Left lung (tissue), 10 donors: ENCODE measurements around the gene TNFSF4. TPM values are rescaled to one million over a fixed set of nuclear protein-coding genes. Genes with fewer than 3 reads are reported as not detected.

ENCODE experiments used
- ATAC-seq: fragments of 200-7000 bp; cut with Tn5 transposase; one replicate; pipeline ENCODE4 v1.9.1; 2020; ENCODE audit warnings: moderate library complexity
- DNase-seq, 4 donors: peaks; one replicate each; pipeline ENCODE4 v3.0.0-alpha.2; 2013 to 2020
- H3K27ac ChIP-seq, 2 donors: fragments of 200-600 bp; sonication (generic) in 1 of 2; one replicate each; pipeline versions ENCODE4 v1.5.0 to v1.8.0; 2020 to 2021
- H3K27me3 ChIP-seq, 2 donors: fragments of 200-600 bp; sonication (generic) in 1 of 2; one replicate each; pipeline versions ENCODE4 v1.5.0 to v1.8.0; 2020 to 2021
- H3K36me3 ChIP-seq, 2 donors: fragments of 200-600 bp; sonication (generic) in 1 of 2; one replicate each; pipeline versions ENCODE4 v1.5.0 to v1.8.0; 2020 to 2021
- H3K4me1 ChIP-seq, 2 donors: fragments of 200-600 bp; one replicate each; pipeline ENCODE4 v1.8.0; 2021
- H3K4me3 ChIP-seq, 2 donors: fragments of 200-600 bp; sonication (generic) in 1 of 2; one replicate each; pipeline versions ENCODE4 v1.5.0 to v1.8.0; 2020 to 2021; ENCODE audit warnings: mild to moderate bottlenecking in 1 of 2
- H3K9me3 ChIP-seq, 2 donors: fragments of 200-600 bp; sonication (generic) in 1 of 2; one replicate each; pipeline versions ENCODE4 v1.5.0 to v1.8.0; 2020 to 2021
- intact Hi-C, 2 donors: fragments of 100-400 bp; cut with DNase I; formaldehyde crosslinking; loops; one replicate each; pipeline versions ENCODE4 v1.11.2 to v1.14.2; 2022
- polyA plus RNA-seq, 6 donors: library from polyadenylated mRNA; unstranded; fragments of 120-200 nt; gene quantifications; one replicate each; pipeline ENCODE4 v1.2.1, GENCODE V29; 2013; ENCODE audit not compliant: insufficient read length in 6 of 6
- total RNA-seq, 2 donors: library from RNA; stranded (reverse); fragmentation: NEBNext Ultra II Directional; extraction: Animal tissue kit (Norgen Biotek cat#: 25700); gene quantifications; one replicate each; pipeline ENCODE4 v1.2.1, GENCODE V29; 2021
- TF ChIP-seq, protein P1 (sequence below), 2 donors: fragments of 200-600 bp; sonication (generic) in 1 of 2; IDR thresholded peaks; one replicate each; pipeline versions ENCODE4 v1.5.0 to v1.8.0; 2021; ENCODE audit warnings: antibody characterized with exemption in 2 of 2
- donor health status: DM: no; HTN: yes; CAD: no.
- donor health status: DM: no; HTN: no; CAD: no.

TNFSF4 gene
- total and polyA plus RNA-seq, 8 donors: 0.73 to 3.2 (median 2.0) TPM

DNA sequence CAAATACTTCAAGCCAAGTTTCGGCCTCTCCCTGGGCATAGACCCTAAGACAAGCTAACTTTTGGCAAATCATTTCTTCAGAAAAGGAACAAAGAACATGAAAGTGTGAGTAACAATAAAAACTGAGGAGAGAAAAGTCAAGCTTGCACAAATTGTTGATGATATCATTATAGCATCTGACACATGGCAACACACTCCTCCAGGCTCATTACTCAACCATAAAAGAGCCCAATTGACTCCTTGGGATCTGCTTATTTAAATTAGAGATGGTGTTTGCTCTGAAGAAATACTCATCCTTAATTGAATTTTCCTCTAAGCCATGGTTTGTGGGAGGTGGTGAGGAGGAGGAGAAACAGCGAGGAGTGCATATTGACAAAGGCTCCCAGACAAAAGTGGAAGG lies 54.5 kb downstream of the TNFSF4 start:
- intact Hi-C loops: no loop called here
- H3K4me1 ChIP-seq: no peaks in the 10 kb centered on the region
- TF ChIP-seq, protein P1, sequence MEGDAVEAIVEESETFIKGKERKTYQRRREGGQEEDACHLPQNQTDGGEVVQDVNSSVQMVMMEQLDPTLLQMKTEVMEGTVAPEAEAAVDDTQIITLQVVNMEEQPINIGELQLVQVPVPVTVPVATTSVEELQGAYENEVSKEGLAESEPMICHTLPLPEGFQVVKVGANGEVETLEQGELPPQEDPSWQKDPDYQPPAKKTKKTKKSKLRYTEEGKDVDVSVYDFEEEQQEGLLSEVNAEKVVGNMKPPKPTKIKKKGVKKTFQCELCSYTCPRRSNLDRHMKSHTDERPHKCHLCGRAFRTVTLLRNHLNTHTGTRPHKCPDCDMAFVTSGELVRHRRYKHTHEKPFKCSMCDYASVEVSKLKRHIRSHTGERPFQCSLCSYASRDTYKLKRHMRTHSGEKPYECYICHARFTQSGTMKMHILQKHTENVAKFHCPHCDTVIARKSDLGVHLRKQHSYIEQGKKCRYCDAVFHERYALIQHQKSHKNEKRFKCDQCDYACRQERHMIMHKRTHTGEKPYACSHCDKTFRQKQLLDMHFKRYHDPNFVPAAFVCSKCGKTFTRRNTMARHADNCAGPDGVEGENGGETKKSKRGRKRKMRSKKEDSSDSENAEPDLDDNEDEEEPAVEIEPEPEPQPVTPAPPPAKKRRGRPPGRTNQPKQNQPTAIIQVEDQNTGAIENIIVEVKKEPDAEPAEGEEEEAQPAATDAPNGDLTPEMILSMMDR (IDR thresholded peaks at IDR 0.05): no peak

DNA sequence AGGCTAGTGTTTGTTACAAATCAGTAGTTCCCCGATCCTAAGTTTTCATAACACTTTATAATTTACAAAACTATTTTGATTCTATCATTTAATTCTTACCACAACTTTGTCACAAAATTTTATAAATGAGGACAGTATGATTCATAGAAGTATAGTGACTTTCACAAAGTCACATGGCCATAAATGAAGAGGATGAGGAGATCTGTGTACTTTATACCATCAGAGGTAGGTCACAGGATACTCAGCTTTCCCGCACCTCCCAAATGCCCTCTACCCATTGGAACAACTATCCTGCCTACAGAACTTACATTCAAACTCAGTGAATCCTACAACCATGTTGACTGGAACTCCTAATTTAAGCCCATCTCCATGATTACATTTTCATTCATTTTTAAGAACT lies 56.3 kb downstream of the TNFSF4 start:
- DNase-seq (no peak), ATAC-seq (no peak)
- no peak overlapping the region for H3K4me3 ChIP-seq
- H3K9me3 ChIP-seq: peaks cover 0 to 9% of the 10 kb centered on the region in 2 donors
- H3K27me3 ChIP-seq: no peaks in the 10 kb centered on the region
- H3K36me3 ChIP-seq: no peaks in the 10 kb centered on the region
- TF ChIP-seq, protein P1 (IDR thresholded peaks at IDR 0.05): no peak
- intact Hi-C loops: no loop called here
- no peaks in the 10 kb centered on the region for H3K4me1 ChIP-seq
- H3K27ac ChIP-seq: no peak overlapping the region

More for the DNA sequence above, 54.5 kb downstream of the TNFSF4 start:
- Histone ChIP-seq H3K9me3 (no peaks in the 10 kb centered on the region), H3K4me3 (no peak overlapping the region), H3K27ac (no peak overlapping the region), H3K36me3 (no peaks in the 10 kb centered on the region), H3K27me3 (no peaks in the 10 kb centered on the region)
- ATAC-seq (no peak), DNase-seq (no peak)

DNA sequence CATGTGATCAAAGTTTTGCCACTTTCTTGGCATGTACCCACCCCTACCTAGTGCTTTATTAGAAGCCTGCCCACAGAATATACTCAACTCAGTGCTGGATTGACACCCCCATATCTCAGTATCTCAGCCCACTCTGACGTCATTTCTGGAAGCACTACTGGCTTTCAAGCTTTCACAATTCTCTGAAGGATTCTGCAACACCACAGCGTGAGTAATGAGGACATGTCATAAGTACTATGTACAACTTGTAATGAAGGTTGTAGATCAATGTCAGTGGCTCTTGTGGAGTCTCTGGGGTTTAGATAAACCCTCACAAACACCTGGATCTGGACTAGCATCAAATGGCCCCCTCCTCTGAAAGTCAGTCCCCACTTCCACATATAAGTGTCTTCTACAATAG lies 57.2 kb downstream of the TNFSF4 start:
- peak; percentile 74 for ATAC-seq

DNA sequence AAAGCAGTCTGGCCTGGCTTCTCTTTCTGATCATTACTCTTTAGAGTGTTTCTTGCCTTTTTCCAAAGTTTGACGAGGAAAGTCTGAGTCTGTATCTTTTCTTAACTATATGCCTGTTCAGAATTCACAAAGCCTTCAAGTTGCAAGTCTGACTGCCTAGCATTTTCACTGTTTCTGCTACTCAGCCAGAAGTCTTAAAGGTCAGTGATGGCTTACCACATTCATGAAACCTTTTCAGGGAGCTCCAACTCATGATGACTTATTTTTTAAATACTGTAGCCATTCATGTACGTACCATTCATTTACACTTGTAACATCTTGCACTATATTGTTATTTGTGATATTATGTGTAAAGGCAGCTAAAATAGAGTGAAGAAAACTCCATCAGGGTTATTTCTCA lies 58.2 kb downstream of the TNFSF4 start:
- ATAC-seq: no peak
- Histone ChIP-seq H3K9me3 (peaks cover 0 to 15% of the 10 kb centered on the region in 2 donors), H3K36me3 (no peaks in the 10 kb centered on the region), H3K27ac (no peak overlapping the region), H3K27me3 (no peaks in the 10 kb centered on the region), H3K4me1 (no peaks in the 10 kb centered on the region), H3K4me3 (no peak overlapping the region)
- TF ChIP-seq, protein P1 (IDR thresholded peaks at IDR 0.05): no peak
- DNase-seq: no peak
- intact Hi-C loops: no loop called here

More for the DNA sequence above, 57.2 kb downstream of the TNFSF4 start:
- TF ChIP-seq, protein P1 (IDR thresholded peaks at IDR 0.05): no peak
- Histone ChIP-seq H3K9me3 (peaks cover 0 to 15% of the 10 kb centered on the region in 2 donors), H3K36me3 (no peaks in the 10 kb centered on the region), H3K4me3 (no peak overlapping the region), H3K27ac (no peak overlapping the region), H3K4me1 (no peaks in the 10 kb centered on the region), H3K27me3 (no peaks in the 10 kb centered on the region)
- no peak for DNase-seq
- intact Hi-C loops: no loop called here

DNA sequence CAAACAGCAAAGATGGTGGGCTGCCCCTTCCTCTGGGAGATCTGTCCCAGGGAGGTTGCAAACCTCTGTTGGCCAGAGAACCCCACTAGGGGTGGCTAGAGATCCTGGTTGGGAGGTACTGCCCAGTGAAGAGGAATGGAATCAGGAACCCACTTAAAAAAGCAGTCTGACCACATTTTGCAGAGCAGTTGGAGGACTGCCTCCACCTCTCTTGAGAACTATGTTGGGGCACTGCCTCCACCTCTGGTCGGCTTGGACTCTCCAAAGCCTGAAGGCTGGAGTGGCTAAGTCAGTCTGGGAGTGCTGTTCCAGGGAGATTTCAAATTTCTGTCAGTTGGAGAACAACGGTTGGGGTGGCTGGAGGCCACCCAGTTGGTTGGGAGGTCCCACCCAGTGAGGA lies 58.6 kb downstream of the TNFSF4 start:
- TF ChIP-seq, protein P1 (IDR thresholded peaks at IDR 0.05): no peak
- DNase-seq (no peak), ATAC-seq (peak; percentile 85)
- Histone ChIP-seq H3K9me3 (peaks cover 0 to 16% of the 10 kb centered on the region in 2 donors), H3K36me3 (no peaks in the 10 kb centered on the region), H3K27ac (no peak overlapping the region), H3K4me3 (no peak overlapping the region), H3K4me1 (no peaks in the 10 kb centered on the region), H3K27me3 (no peaks in the 10 kb centered on the region)
- intact Hi-C loops: no loop called here
